Measurements from ENCODE around the gene CCDC186.

The CCDC186 gene

DNA sequence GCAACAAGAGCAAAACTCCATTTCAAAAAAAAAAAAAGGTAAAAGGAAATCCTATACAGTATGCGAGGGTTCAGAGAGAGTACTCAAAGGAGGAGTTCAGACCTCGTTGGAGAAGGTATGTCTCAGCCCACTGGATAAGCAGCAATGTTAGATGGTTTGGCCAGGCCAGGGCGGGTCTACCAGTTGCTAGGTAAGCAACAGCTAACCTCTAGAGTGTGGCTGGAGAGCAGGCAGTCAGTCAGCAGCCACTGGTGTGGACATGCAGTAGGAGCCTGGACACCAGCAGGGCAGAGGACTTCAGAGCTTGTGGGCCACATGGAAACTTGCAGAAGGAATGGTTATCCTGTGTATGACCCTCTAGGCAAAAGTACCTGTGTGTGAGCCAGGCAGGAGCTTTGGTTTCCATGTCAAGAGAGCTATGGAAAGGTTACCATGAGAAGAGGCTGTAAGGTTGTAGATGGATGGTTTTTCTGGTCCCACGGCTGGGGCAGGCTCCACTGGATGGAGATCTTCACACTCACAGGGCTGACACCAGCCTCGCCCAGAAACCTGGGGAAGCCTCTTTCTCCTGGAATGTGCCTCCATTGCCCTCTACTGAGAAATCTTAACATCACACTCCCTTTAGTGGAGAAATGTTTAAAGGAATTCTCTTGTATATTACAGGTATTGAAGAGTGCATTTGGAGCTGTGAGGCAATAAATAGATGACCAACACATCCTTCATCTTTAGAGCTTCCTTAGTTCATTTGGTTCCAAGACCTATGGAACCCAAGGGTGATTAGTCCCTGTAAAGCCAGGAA is 63.6 kb downstream of the CCDC186 start:
- no peak for DNase-seq (ENCODE audit: low read depth)

DNA sequence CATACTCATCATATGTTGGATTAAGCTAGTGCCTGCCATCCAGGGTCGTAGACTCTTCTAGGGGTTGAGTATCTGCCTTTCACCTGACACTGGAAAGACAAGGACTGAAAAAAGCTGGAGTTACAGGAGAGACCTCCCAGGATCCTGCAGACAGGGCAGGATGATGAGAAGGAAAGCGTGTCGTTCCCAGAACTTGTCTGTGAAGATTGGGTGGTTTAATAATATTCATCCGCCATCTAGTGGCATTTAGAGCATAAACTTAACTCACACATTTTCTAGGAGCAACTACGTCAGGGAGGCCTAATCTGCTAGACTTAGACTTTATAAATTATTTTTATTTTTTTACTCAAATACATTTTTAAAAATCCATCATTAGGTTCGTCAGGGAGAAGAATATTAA is 70.7 kb downstream of the CCDC186 start:
- no peak for DNase-seq (ENCODE audit: low read depth)

DNA sequence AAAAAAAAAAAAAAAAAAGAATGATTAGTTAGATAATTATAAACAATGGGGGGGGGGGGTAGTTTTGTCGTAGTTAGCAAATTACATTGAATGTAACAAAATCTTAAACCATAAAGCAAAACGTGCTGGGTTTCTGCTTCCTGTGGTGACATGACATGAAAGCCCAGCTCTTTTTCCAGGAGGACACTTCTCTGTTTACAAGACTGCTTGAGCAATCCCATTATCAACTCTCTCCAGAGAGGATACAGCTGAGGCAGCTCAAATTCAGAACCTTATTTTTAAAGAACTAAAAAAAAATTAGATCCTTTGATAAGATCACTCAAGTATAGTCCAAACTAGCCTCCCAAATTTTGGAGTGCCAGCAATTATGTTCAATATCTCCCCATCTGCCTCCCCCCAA is 71.7 kb downstream of the CCDC186 start:
- no peak for DNase-seq (ENCODE audit: low read depth)

DNA sequence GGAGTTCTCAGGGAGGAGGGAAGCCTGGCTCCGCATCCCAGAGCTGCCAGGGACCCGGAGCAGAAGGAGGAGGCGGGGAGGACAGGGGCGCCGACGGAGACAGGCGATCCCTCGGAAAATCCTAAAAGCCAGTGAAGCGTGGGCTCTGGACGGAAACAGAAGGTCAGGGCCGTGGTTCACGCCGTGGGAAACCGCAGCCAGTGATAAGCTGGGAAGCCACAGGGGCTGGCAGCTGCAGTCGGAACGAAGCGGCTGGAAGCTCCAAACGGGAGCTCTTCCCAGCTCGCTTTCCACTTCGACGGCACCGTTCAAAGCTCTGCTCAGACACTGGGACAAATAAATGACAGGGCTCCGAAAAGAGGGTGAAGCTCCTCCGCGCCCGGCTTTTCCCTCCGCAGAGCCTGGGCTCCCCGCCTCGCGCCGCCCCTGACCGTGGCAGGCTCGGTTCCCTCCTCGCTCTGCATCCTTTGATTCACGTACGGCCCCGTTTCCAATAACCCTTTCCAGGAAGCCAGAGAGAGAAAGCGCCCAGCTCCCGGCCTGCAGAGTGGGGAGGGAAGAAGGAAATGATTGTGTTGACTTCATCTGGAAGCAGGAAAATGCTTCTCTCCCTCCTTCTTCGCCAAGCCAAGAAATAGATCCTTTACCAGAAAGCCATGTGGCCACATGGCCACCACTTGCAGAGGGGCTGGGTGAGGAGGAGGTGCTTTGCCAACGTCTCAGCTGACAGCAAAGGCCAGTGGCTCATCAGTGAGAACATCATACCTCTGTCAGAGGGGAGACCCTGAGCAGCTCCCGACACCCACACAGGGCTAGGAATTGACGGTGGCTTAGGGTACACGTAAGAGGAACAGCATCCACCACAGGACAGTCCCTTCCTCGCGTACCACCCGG is 72.9 kb downstream of the CCDC186 start:
- DNase-seq (ENCODE audit: low read depth): no peak

DNA sequence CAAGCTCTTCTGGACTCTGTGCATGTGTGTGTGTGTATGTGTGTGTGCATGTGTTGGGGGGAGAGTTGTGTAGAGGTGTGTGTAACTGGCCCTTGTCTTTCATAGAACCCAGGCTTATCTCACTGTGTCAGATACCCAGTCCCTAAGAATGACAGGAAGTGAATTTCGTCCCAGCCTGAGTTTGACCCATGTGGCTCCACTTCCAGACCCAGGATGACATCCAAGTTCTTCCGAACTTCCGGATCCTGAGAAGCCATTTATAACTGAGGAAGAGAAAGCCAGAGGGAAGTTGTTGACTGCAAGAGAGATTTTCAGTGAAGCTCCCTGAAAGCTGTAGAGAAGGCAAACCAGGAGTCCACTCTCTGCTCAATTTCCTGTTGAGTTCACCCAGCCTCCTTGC is 77.1 kb downstream of the CCDC186 start:
- no peak for DNase-seq (ENCODE audit: low read depth)

DNA sequence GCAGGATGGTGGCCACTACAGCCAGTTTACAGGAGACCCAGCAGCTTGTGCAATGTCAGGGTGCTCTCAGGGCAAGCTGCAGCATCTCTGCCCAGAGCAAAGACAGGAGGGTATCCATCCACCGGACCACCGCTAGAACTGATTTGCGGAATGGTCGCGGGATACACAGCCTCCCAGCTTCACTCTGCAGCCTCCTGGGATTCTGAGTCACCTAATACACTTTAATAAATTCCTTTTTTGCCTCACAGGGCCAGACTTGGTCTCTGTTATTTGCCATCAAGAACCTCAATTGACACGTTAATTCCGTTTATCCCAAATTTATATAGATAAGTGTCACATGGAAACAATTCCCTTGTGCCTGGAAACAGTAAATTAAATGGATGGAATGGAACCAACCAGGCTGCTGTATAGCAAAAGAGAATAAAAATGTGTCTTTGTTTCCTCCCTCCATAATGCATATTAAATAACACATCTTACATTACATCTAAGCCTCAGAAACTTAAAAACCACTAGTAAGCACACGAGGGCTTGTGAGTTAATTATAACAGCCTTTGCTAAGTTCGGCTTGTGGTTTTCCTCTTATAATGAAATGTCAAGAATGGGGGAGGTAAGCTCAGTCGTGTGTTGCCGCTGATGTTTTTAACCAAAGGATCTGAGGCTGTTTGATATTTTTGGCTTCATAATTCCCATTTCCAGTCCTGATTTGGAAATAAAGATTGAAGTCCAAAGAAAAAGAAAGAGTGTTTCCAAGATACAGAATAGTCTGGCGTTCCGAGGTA is 78.3 kb downstream of the CCDC186 start:
- DNase-seq (ENCODE audit: low read depth): no peak

DNA sequence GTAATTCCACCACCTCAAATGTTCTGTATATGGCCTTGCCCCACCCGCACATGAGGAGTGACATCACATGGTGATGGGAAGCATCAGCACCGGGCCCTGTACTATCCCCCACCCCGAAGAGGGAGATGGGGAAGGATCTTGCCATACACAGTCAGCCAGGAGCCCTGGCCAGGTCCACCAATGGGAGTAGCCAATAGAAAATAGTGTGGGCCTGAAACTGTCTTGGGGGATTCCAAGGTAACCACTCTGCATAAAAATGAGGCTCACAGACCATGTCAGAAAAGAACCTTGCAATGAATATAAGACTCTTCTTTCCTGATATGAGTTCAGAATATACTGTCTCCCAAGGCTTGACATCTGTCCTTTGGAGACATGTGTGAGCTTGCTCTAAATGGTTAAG is 79.2 kb downstream of the CCDC186 start:
- no peak for DNase-seq (ENCODE audit: low read depth)

DNA sequence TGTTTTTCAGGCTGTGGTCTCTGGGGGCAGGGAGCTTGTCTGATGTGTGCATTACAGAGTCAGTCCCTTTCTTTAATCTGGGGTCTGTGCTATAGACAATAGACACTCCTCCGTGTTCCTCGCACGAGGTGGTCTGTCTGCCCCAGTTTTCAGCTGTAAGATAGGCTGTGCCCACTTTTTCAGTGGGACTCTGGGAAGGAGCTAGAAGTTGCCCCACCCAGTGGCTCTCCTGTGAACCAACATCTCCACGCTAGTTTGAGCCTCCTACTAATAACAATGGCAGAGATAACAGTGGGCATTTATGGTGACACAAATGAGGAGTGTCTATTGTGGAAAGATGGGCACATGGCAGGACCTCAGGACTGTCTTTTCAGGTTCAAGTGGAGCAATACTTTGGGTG is 86.3 kb downstream of the CCDC186 start:
- DNase-seq (ENCODE audit: low read depth): no peak

DNA sequence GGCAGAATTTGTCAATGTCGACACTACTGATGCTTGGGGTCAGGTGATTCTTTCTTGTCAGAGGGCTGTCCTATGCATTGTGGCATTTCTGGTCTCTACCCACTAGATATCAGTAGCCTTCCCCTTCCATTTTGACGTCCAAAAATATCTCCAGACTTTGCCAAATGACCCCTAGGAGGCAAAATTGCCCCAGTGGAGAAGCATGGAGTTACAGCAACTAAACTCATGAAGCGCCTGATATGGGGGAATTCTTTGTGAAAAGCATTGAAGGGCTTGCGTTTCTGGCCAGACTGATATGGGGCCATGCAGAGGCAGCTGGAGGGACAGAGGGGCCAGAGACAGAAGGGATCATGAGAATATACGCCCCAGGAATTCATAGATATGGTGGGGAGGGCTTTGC is 86.7 kb downstream of the CCDC186 start:
- DNase-seq (ENCODE audit: low read depth): no peak

DNA sequence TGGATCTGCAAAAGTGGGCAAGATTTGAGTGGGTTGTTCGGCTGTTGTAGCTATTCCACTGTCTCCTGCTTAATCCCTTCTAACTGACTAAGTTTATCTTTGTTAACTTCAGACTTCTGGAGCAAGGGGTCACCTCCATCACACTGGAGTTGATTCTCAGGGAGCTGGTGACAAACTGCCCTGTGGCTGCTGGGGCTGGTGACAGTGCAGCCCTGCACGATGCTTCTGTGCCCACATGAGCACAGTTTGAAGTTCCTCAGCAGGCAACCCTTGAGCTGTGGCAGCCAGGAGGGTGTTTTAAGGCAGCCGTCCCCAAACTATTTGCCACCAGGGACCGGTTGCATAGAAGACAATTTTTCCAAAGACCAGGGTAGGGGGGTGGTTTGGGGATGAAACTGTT is 89.8 kb downstream of the CCDC186 start:
- DNase-seq (ENCODE audit: low read depth): peak; percentile 21

DNA sequence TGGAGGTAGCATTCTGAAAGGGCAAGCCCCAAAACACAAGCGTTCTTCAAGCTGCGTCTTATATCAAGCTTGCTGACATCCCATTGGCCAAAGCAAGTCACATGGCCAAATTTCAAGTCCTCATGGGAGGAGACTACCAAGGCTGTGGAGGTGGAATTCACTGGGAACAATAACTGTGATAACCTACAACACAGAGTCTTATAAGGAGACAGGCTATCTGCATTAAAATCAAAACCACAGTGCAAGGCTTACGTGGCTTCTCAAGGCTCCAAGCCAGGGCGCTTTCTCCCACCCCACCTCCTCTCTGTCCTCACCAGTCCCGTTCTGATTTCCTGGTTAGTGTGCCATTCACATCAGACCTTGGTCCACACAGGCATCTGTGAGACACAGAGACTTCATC is 91.0 kb downstream of the CCDC186 start:
- DNase-seq (ENCODE audit: low read depth): no peak

DNA sequence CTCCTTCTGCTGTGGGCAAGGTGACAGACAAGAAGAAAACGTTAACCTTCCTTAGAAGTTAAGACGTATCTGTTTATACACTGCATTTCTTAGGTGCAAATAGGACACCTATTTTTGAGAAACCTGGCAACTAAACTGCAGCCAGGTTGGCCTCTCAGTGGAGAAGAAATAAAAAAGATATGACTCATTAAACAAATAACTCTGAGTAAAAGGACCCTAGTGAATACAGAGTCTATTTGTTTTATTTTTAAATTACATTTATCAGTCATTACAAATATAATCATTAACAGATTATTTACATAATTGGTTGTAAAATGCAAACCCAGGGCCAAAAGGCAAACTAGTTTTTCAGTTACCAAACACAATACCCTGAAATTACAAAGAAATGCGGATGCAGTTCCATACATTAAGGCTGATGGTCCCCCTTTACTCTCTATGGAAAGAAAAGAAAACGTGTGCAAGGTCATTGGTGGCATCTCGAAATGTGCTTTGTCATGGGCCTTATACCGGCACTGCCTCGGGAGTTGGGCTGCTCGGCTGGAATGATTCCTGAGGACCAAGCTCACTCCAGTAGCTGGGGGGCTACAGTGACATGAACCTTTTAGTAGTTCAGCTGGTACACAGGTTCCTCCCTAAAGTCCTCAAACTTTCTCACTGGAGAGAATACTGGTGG is 92.0 kb downstream of the CCDC186 start:
- no peak for DNase-seq (ENCODE audit: low read depth)

DNA sequence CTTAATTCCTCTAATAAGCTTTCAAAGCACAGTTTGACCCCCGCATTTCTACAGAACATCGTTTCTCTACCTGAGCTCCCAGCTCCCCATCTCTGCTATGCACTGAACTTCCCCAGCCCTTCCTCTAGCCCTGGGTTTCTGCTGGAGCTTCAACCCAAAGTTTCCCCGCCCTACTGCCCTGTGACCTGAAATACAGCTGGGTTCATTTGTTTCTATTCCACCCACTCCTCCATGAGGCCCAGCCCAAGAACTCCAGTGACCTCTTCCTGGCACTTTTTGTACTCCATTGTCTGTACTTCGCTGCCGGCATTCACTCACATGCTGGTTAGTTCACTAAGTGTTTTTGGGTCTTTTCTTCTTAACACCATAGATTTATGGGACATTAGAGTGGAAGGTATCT is 94.6 kb downstream of the CCDC186 start:
- DNase-seq (ENCODE audit: low read depth): no peak

DNA sequence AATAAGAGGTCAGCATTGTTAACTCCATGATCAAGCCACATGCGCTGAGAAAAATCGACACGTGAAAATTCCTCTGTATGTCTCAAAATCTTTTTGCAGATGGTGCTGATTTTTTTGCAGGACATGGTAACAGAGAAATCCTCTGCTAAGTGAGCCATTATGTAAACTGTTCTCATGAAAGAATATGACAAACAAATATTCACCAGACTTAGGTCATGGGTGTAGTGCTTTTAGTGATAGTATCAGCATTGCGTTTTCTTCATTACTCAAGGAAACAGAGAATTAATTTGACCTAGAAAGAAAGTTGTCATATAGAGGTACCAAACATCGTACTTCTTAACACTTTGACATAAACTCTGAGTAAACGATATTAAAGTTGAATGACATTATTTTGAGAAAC is 95.7 kb downstream of the CCDC186 start:
- no peak for DNase-seq (ENCODE audit: low read depth)

DNA sequence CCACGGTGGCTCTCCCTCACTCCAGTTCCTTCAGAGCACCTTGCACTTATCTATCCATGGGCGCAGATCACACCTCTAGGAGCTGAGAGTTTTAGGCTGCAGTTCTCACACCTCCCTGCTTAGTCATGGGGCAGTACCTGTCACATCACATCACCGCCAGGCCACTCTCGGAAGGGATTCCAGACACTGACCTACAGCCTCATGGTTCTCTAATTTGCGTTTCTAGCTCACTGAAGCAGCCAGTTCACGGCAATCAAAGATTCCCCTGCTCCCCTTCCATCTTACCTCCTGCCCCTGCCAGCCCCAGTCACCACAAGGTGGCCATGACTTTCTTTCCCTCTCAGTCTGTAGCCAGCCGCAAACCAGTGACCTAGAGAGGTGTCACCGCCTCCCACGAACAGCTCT is 96.2 kb downstream of the CCDC186 start:
- DNase-seq (ENCODE audit: low read depth): no peak

DNA sequence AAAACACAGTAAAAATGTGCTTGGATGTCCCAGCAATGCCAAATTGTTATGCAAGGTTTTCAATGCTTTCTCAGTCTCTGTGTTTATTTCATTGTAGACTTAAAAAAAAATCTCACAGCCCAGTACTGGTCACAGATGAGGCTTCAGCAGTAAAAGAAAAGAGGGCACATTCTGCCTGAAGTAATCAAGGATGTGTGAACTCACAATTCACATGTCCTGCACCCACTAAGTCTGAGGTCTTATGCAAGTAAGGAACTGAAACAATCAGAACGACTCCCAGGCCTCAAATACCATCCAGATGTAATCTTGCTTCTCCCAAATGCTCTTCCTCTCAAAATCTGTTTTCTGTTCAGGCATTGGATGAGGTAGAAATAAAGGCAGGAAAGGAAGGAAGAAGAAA is 96.7 kb downstream of the CCDC186 start:
- no peak for DNase-seq (ENCODE audit: low read depth)

DNA sequence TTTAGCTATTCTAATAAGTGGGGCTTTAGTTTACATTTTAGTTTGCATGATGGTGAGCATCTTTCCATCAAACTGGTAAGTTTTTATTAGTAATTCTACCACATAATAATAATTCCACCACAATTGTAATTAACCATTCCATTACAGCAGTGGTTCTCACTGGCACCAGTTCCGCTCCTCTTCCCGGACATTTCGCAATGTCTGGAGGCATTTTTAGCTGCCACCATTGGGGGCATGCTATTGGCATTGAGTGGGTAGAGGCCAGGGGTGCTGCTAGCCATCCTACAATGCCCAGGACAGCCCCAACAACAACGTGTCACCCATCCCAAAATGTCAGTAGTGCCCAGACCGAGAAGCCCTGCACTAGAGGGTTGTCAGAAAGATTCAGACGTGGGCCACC is 98.9 kb downstream of the CCDC186 start:
- DNase-seq (ENCODE audit: low read depth): no peak

DNA sequence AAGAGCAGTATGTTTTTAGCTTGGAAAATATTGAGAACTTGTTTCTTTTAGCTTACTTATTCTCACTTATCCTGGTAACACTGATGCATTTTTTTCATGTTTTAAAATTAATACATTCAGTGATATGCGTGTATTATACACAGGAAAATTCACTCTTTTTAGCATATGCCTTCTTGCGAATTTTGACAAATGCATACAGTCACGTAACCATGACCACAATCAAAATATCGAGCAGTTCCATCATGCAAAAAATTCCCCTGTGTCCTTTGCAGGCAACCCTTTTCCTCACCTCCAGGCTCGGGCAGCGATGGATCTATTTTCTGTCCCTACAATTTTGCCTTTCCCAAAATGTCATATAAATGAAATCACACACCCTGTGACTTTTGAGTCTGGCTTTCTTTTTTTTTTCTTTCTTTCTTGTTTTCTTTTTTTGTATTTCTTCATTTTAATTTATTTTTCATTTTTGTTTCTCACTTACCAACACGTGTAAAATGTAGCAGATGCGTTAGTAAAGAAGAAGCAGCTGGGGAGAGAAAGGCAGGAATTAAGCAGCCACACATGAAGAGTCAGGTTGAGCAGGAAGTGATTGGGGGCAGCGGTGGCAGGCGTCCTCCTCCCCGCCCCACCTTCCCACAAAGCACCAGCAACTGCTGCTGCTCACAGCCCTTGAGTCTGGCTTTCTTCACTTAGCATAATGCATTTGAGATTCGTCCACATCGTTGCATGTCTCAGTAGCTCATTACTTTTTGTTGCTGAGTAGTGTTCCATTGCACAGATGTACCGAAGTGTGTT is 100.4 kb downstream of the CCDC186 start:
- DNase-seq (ENCODE audit: low read depth): no peak

DNA sequence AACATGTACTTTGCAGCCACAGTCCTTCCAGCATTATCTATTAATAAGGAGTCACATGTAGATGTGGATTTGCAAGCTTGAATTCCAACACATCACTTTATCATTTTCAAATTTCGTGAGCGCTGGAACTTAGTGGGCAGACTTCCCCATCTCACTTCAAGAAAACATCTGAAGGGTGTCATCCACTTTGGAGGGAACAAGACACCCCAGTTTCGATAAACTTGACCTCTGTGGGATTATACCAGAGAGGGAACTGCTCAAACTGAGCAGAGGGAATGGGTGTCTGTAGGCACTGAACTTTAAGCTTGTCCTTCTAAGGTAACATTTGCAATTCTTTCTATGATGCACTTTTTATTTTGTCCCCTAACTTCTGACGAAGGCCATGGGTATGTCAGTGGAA is 102.8 kb downstream of the CCDC186 start:
- no peak for DNase-seq (ENCODE audit: low read depth)
